WTC11 (cell line): ENCODE measurements around the gene MAP7D1.

Source experiments
- CBFB ChIP-seq: sonication (generic); formaldehyde crosslinking; IDR thresholded peaks from 2 replicates; pipeline ENCODE4 v1.8.1; 2022; ENCODE audit warnings: mild to moderate bottlenecking, low read depth, missing genetic modification reagents
- CREB1 ChIP-seq: sonication (generic); formaldehyde crosslinking; IDR thresholded peaks from 2 replicates; pipeline ENCODE4 v1.8.0; 2023; ENCODE audit warnings: mild to moderate bottlenecking, missing genetic modification reagents
- ETV6 ChIP-seq: sonication (generic); formaldehyde crosslinking; IDR thresholded peaks from 2 replicates; pipeline ENCODE4 v1.8.1; 2022; ENCODE audit warnings: mild to moderate bottlenecking, missing genetic modification reagents
- SP1 ChIP-seq: sonication (generic); formaldehyde crosslinking; conservative IDR thresholded peaks from 2 replicates; pipeline ENCODE4 v1.8.1; 2022; ENCODE audit warnings: missing genetic modification reagents
- TEAD1 ChIP-seq: sonication (generic); formaldehyde crosslinking; IDR thresholded peaks from 2 replicates; pipeline ENCODE4 v1.8.0; 2022; ENCODE audit warnings: mild to moderate bottlenecking, missing genetic modification reagents
- TF ChIP-seq, protein P1 (sequence below): sonication (generic); formaldehyde crosslinking; IDR thresholded peaks from 2 replicates; pipeline ENCODE4 v1.8.0; 2022; ENCODE audit warnings: mild to moderate bottlenecking, missing genetic modification reagents
- TF ChIP-seq, protein P2 (sequence below): sonication (generic); formaldehyde crosslinking; conservative IDR thresholded peaks from 2 replicates; pipeline ENCODE4 v1.8.1; 2022; ENCODE audit warnings: mild to moderate bottlenecking, missing genetic modification reagents
- TF ChIP-seq, protein P3 (sequence below): fragments of 200-600 bp; IDR thresholded peaks from 2 replicates; pipeline ENCODE4 v1.8.0; 2022; ENCODE audit warnings: antibody characterized with exemption
- TF ChIP-seq, protein P4 (sequence below): fragments of 250-450 bp; sonication (Bioruptor Pico); IDR thresholded peaks from 2 replicates; pipeline ENCODE4 v2.1.2; 2022; ENCODE audit warnings: mild to moderate bottlenecking, moderate library complexity
- TF ChIP-seq, protein P5 (sequence below): fragments of 250-450 bp; sonication (Bioruptor Pico); IDR thresholded peaks from 2 replicates; pipeline ENCODE4 v1.9.0; 2021; ENCODE audit warnings: moderate library complexity, mild to moderate bottlenecking, inconsistent platforms, borderline replicate concordance
- TF ChIP-seq, protein P6 (sequence below): sonication (generic); formaldehyde crosslinking; IDR thresholded peaks from 2 replicates; pipeline ENCODE4 v1.8.1; 2022; ENCODE audit warnings: low read depth, missing genetic modification reagents, borderline replicate concordance
- TF ChIP-seq, protein P7 (sequence below): sonication (generic); formaldehyde crosslinking; IDR thresholded peaks from 2 replicates; pipeline ENCODE4 v1.8.0; 2022; ENCODE audit warnings: mild to moderate bottlenecking, missing genetic modification reagents
- TF ChIP-seq, protein P8 (sequence below): sonication (generic); formaldehyde crosslinking; conservative IDR thresholded peaks from 2 replicates; pipeline ENCODE4 v1.8.1; 2023; ENCODE audit warnings: mild to moderate bottlenecking, low read depth, missing genetic modification reagents, moderate library complexity
- TF ChIP-seq, protein P9 (sequence below): fragments of 250-450 bp; sonication (Bioruptor Pico); conservative IDR thresholded peaks from 2 replicates; pipeline ENCODE4 v1.9.0; 2021; ENCODE audit warnings: mild to moderate bottlenecking

DNA sequence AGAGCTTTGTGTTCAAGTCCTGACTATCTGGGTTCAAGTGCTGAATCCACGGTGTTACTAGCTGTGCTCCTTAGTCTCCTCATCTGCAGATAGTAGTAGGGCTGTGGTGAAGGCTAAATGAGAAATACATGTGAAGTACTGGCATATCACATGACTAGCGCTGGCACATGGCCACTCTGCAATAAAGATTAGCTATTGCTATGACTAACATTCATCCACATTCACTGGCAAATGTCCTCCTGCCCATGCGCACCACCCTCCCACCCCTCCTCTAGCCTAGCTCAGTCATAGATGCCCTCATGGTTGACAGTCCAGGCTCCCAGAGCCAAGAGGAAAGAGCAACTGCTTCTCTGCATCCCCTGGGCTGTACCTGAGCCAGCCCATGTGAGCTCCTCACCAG, 22.5 kb upstream of the MAP7D1 start:
- TF ChIP-seq, protein P1, sequence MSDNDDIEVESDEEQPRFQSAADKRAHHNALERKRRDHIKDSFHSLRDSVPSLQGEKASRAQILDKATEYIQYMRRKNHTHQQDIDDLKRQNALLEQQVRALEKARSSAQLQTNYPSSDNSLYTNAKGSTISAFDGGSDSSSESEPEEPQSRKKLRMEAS (CRISPR knock-in tag): no peak
- TF ChIP-seq CREB1 (CRISPR knock-in tag) (no peak), SP1 (CRISPR knock-in tag) (no peak), CBFB (CRISPR knock-in tag) (no peak), ETV6 (CRISPR knock-in tag) (no peak), TEAD1 (CRISPR knock-in tag) (no peak)
- TF ChIP-seq, protein P2, sequence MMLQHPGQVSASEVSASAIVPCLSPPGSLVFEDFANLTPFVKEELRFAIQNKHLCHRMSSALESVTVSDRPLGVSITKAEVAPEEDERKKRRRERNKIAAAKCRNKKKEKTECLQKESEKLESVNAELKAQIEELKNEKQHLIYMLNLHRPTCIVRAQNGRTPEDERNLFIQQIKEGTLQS: no peak
- TF ChIP-seq, protein P3, sequence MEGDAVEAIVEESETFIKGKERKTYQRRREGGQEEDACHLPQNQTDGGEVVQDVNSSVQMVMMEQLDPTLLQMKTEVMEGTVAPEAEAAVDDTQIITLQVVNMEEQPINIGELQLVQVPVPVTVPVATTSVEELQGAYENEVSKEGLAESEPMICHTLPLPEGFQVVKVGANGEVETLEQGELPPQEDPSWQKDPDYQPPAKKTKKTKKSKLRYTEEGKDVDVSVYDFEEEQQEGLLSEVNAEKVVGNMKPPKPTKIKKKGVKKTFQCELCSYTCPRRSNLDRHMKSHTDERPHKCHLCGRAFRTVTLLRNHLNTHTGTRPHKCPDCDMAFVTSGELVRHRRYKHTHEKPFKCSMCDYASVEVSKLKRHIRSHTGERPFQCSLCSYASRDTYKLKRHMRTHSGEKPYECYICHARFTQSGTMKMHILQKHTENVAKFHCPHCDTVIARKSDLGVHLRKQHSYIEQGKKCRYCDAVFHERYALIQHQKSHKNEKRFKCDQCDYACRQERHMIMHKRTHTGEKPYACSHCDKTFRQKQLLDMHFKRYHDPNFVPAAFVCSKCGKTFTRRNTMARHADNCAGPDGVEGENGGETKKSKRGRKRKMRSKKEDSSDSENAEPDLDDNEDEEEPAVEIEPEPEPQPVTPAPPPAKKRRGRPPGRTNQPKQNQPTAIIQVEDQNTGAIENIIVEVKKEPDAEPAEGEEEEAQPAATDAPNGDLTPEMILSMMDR: no peak
- TF ChIP-seq, protein P4, sequence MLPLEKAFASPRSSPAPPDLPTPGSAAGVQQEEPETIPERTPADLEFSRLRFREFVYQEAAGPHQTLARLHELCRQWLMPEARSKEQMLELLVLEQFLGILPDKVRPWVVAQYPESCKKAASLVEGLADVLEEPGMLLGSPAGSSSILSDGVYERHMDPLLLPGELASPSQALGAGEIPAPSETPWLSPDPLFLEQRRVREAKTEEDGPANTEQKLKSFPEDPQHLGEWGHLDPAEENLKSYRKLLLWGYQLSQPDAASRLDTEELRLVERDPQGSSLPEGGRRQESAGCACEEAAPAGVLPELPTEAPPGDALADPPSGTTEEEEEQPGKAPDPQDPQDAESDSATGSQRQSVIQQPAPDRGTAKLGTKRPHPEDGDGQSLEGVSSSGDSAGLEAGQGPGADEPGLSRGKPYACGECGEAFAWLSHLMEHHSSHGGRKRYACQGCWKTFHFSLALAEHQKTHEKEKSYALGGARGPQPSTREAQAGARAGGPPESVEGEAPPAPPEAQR: no peak
- TF ChIP-seq, protein P5, sequence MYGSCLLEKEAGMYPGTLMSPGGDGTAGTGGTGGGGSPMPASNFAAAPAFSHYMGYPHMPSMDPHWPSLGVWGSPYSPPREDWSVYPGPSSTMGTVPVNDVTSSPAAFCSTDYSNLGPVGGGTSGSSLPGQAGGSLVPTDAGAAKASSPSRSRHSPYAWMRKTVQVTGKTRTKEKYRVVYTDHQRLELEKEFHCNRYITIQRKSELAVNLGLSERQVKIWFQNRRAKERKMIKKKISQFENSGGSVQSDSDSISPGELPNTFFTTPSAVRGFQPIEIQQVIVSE (CRISPR knock-in tag): no peak
- TF ChIP-seq, protein P6, sequence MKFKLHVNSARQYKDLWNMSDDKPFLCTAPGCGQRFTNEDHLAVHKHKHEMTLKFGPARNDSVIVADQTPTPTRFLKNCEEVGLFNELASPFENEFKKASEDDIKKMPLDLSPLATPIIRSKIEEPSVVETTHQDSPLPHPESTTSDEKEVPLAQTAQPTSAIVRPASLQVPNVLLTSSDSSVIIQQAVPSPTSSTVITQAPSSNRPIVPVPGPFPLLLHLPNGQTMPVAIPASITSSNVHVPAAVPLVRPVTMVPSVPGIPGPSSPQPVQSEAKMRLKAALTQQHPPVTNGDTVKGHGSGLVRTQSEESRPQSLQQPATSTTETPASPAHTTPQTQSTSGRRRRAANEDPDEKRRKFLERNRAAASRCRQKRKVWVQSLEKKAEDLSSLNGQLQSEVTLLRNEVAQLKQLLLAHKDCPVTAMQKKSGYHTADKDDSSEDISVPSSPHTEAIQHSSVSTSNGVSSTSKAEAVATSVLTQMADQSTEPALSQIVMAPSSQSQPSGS (CRISPR knock-in tag): no peak
- TF ChIP-seq, protein P7, sequence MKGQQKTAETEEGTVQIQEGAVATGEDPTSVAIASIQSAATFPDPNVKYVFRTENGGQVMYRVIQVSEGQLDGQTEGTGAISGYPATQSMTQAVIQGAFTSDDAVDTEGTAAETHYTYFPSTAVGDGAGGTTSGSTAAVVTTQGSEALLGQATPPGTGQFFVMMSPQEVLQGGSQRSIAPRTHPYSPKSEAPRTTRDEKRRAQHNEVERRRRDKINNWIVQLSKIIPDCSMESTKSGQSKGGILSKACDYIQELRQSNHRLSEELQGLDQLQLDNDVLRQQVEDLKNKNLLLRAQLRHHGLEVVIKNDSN (CRISPR knock-in tag): no peak
- TF ChIP-seq, protein P8, sequence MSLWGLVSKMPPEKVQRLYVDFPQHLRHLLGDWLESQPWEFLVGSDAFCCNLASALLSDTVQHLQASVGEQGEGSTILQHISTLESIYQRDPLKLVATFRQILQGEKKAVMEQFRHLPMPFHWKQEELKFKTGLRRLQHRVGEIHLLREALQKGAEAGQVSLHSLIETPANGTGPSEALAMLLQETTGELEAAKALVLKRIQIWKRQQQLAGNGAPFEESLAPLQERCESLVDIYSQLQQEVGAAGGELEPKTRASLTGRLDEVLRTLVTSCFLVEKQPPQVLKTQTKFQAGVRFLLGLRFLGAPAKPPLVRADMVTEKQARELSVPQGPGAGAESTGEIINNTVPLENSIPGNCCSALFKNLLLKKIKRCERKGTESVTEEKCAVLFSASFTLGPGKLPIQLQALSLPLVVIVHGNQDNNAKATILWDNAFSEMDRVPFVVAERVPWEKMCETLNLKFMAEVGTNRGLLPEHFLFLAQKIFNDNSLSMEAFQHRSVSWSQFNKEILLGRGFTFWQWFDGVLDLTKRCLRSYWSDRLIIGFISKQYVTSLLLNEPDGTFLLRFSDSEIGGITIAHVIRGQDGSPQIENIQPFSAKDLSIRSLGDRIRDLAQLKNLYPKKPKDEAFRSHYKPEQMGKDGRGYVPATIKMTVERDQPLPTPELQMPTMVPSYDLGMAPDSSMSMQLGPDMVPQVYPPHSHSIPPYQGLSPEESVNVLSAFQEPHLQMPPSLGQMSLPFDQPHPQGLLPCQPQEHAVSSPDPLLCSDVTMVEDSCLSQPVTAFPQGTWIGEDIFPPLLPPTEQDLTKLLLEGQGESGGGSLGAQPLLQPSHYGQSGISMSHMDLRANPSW: no peak
- TF ChIP-seq, protein P9, sequence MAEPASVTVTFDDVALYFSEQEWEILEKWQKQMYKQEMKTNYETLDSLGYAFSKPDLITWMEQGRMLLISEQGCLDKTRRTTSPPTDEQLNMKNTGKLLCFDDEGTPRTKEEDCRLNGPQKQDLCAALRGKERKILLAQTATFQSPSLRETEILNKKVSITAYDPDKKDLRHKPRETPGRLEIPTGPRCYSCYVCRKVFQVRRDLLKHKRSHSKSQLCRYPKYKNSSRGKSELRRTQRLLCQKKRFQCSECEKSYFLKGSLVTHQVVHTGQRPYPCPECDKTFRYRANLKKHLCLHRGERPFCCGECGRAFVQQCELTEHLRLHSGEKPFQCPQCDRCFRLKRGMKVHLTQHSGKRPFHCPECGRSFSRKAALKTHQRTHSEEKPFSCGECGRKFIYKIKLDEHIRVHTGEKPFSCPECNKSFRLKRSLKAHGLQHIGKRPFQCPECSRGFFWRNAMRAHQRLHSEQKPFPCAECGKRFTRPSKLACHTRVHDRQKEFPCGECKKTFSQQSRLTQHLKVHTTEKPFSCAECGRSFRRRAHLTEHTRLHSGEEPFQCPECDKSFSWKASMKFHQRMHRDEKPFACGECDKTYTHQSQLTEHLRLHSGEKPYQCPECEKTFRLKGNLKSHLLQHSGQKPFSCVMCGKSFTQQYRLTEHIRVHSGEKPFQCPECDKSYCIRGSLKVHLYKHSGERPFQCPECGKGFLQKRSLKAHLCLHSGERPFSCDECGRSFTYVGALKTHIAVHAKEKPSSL: no peak
